IMR-90 (cell line): ENCODE data around the gene RBM34. TPM values are rescaled to one million over a fixed set of nuclear protein-coding genes. Genes with fewer than 3 reads are reported as not detected.
A peak's percentile ranks its signal among the peaks of the same experiment; 100 is the strongest.

Experiments used
- ATAC-seq: fragments of 200-7000 bp; cut with Tn5 transposase; 2 replicates; pipeline ENCODE4 v1.9.1; 2020; ENCODE audit warnings: low read depth, mild to moderate bottlenecking, moderate library complexity
- BruUV-seq: library from RNA; stranded (reverse); fragments of 400-500 nt; replicated peaks from 2 replicates; lab custom pipeline; 2021; lab: Mats Ljungman, UMichigan
- CTCF ChIA-PET: fragments of 300-600 bp; formaldehyde crosslinking; extraction: SDS; loops from one replicate; lab custom pipeline; 2021; ENCODE audit warnings: antibody characterized with exemption; lab: Yijun Ruan, JAX
- POLR2A ChIA-PET: fragments of 300-600 bp; sonication (Branson Sonifier 250); formaldehyde crosslinking; loops from one replicate; lab custom pipeline; 2022; ENCODE audit warnings: antibody characterized with exemption; ENCODE audit not compliant: unreplicated experiment; lab: Charles Lee
- DNase-seq: peaks from one replicate; pipeline ENCODE4 v3.0.0; 2013
- H2AFZ ChIP-seq: replicated peaks from 2 replicates; pipeline ENCODE3; 2013; ENCODE audit warnings: low read length, mild to moderate bottlenecking; ENCODE audit not compliant: poor library complexity
- H2AK5ac ChIP-seq: 2 replicates; pipeline ENCODE4 v1.6.1; 2013; ENCODE audit warnings: low read depth, low read length, inconsistent platforms
- H2AK9ac ChIP-seq: replicated peaks from 2 replicates; pipeline ENCODE3; 2013; ENCODE audit warnings: mild to moderate bottlenecking, low read depth, low read length, moderate library complexity; ENCODE audit not compliant: poor library complexity
- H2BK120ac ChIP-seq: 2 replicates; pipeline ENCODE4 v1.6.1; 2013; ENCODE audit warnings: low read depth, low read length, inconsistent platforms
- H2BK15ac ChIP-seq: 3 replicates; pipeline ENCODE4 v1.6.1; 2013; ENCODE audit warnings: low read depth, low read length, inconsistent platforms
- H2BK20ac ChIP-seq: 2 replicates; pipeline ENCODE4 v1.6.1; 2013; ENCODE audit warnings: low read depth, mild to moderate bottlenecking, inconsistent platforms, low read length, moderate library complexity
- H2BK5ac ChIP-seq: 2 replicates; pipeline ENCODE4 v1.6.1; 2013; ENCODE audit warnings: mild to moderate bottlenecking, low read depth, low read length, inconsistent platforms; ENCODE audit not compliant: poor library complexity, severe bottlenecking
- H3K14ac ChIP-seq: replicated peaks from 2 replicates; pipeline ENCODE4 v1.6.1; 2013; ENCODE audit warnings: low read depth, low read length, inconsistent platforms
- H3K18ac ChIP-seq: 2 replicates; pipeline ENCODE4 v1.6.1; 2013; ENCODE audit warnings: low read depth, low read length, control low read depth
- H3K23ac ChIP-seq: 2 replicates; pipeline ENCODE4 v1.6.1; 2013; ENCODE audit warnings: low read depth, low read length, inconsistent platforms
- H3K27ac ChIP-seq: 2 replicates; pipeline ENCODE4 v1.5.1; 2013; ENCODE audit warnings: mild to moderate bottlenecking, control low read depth, low read length; ENCODE audit not compliant: insufficient read depth
- H3K27me3 ChIP-seq: 2 replicates; pipeline ENCODE4 v1.6.1; 2013; ENCODE audit warnings: low read length; ENCODE audit not compliant: control insufficient read depth, insufficient read depth
- H3K36me3 ChIP-seq: 2 replicates; pipeline ENCODE4 v1.6.1; 2013; ENCODE audit warnings: low read length, mixed read lengths; ENCODE audit not compliant: control insufficient read depth, insufficient read depth
- H3K4ac ChIP-seq: 2 replicates; pipeline ENCODE4 v1.6.1; 2013; ENCODE audit warnings: low read depth, low read length, inconsistent platforms
- H3K4me1 ChIP-seq: 2 replicates; pipeline ENCODE4 v1.6.1; 2013; ENCODE audit warnings: low read length, mixed read lengths; ENCODE audit not compliant: control insufficient read depth, insufficient read depth
- H3K4me2 ChIP-seq: 2 replicates; pipeline ENCODE4 v1.6.1; 2013; ENCODE audit warnings: low read depth, mild to moderate bottlenecking, control low read depth, low read length, moderate library complexity
- H3K4me3 ChIP-seq: 2 replicates; pipeline ENCODE4 v1.5.1; 2013; ENCODE audit warnings: low read depth, mild to moderate bottlenecking, control low read depth, low read length, moderate library complexity; ENCODE audit not compliant: insufficient read depth
- H3K56ac ChIP-seq: 2 replicates; pipeline ENCODE4 v1.6.1; 2013; ENCODE audit warnings: low read length, inconsistent platforms; ENCODE audit not compliant: insufficient read depth; ENCODE audit errors: extremely low read depth
- H3K79me1 ChIP-seq, 2 experiments: 2 replicates each; pipeline ENCODE4 v1.6.1; 2013; ENCODE audit warnings: low read length in 2 of 2, inconsistent platforms in 1 of 2, low read depth in 1 of 2
- H3K9ac ChIP-seq: 2 replicates; pipeline ENCODE4 v1.6.1; 2013; ENCODE audit warnings: low read depth, low read length, control low read depth
- H3K9me1 ChIP-seq: 2 replicates; pipeline ENCODE4 v1.6.1; 2013; ENCODE audit warnings: low read length, inconsistent platforms; ENCODE audit not compliant: insufficient read depth
- H3K9me3 ChIP-seq: 2 replicates; pipeline ENCODE4 v1.6.1; 2013; ENCODE audit warnings: low read length; ENCODE audit not compliant: control insufficient read depth, insufficient read depth
- H4K20me1 ChIP-seq: 2 replicates; pipeline ENCODE4 v1.6.1; 2013; ENCODE audit warnings: low read length, inconsistent platforms; ENCODE audit not compliant: insufficient read depth
- H4K5ac ChIP-seq: 2 replicates; pipeline ENCODE4 v1.6.1; 2013; ENCODE audit warnings: mild to moderate bottlenecking, low read depth, low read length, control low read depth
- H4K8ac ChIP-seq, 2 experiments: 2 replicates each; pipeline ENCODE4 v1.6.1; 2013; ENCODE audit warnings: low read depth in 2 of 2, low read length in 2 of 2, control low read depth in 1 of 2, inconsistent platforms in 1 of 2
- H4K91ac ChIP-seq: 2 replicates; pipeline ENCODE4 v1.6.1; 2013; ENCODE audit warnings: low read depth, low read length, inconsistent platforms; ENCODE audit not compliant: insufficient read depth
- BHLHE40 ChIP-seq: fragments of 150-350 bp; IDR thresholded peaks from 2 replicates; pipeline ENCODE4 v1.6.1; 2016; ENCODE audit warnings: mild to moderate bottlenecking, low read depth, low read length
- CEBPB ChIP-seq: IDR thresholded peaks from 2 replicates; pipeline ENCODE4 v1.6.1; 2012; ENCODE audit warnings: low read depth, low read length, improper control_type of control experiment
- CHD1 ChIP-seq: IDR thresholded peaks from 2 replicates; pipeline ENCODE4 v1.6.1; 2012; ENCODE audit warnings: low read depth, low read length, improper control_type of control experiment
- CTCF ChIP-seq: conservative IDR thresholded peaks from 2 replicates; pipeline ENCODE4 v1.5.1; 2012; ENCODE audit warnings: mild to moderate bottlenecking, low read depth, low read length, improper control_type of control experiment
- FOS ChIP-seq: fragments of 150-350 bp; IDR thresholded peaks from 2 replicates; pipeline ENCODE4 v1.6.1; 2016; ENCODE audit warnings: low read depth, low read length
- MAFK ChIP-seq: IDR thresholded peaks from 2 replicates; pipeline ENCODE4 v1.6.1; 2012; ENCODE audit warnings: low read depth, low read length, improper control_type of control experiment
- MAZ ChIP-seq: IDR thresholded peaks from 2 replicates; pipeline ENCODE4 v1.6.1; 2012; ENCODE audit warnings: low read depth, mild to moderate bottlenecking, low read length, improper control_type of control experiment, moderate library complexity, borderline replicate concordance
- MXI1 ChIP-seq: IDR thresholded peaks from 2 replicates; pipeline ENCODE4 v1.6.1; 2012; ENCODE audit warnings: low read depth, mild to moderate bottlenecking, low read length, moderate library complexity, borderline replicate concordance
- POLR2A ChIP-seq: IDR thresholded peaks from 2 replicates; pipeline ENCODE4 v1.6.1; 2012; ENCODE audit warnings: mild to moderate bottlenecking, low read depth, low read length
- RAD21 ChIP-seq: IDR thresholded peaks from 2 replicates; pipeline ENCODE4 v1.6.1; 2012; ENCODE audit warnings: low read length, improper control_type of control experiment
- RCOR1 ChIP-seq: IDR thresholded peaks from 2 replicates; pipeline ENCODE4 v1.6.1; 2012; ENCODE audit warnings: mild to moderate bottlenecking, low read length, improper control_type of control experiment; ENCODE audit not compliant: insufficient replicate concordance
- RFX5 ChIP-seq: IDR thresholded peaks from 2 replicates; pipeline ENCODE4 v1.8.0; 2012; ENCODE audit warnings: low read depth, mild to moderate bottlenecking, low read length, moderate library complexity
- WGBS, 2 experiments: methylation state at CpG; one replicate each; pipeline versions ENCODE4 v1.1.5 to v1.1.7; 2013; ENCODE audit warnings: missing lambda C conversion rate in 2 of 2; ENCODE audit not compliant: insufficient read length in 1 of 2; ENCODE audit errors: extremely low coverage in 2 of 2; 5-methylcytosine and 5-hydroxymethylcytosine counted together
- dilution Hi-C: fragments of 300-500 bp; cut with HindIII; formaldehyde crosslinking; loops from one replicate; pipeline ENCODE4 v1.14.3; 2018; ENCODE audit warnings: low sequenced_read_pairs; ENCODE audit not compliant: unreplicated experiment
- in situ Hi-C: fragments of 300-500 bp; cut with MboI; formaldehyde crosslinking; loops from 3 replicates; pipeline ENCODE4 v1.14.3; 2019; ENCODE audit warnings: low sequenced_read_pairs, inconsistent platforms, mixed read lengths
- intact Hi-C: fragments of 100-400 bp; cut with micrococcal nuclease; formaldehyde crosslinking; loops from 2 replicates; pipeline ENCODE4 v1.10.0; 2022
- polyA plus RNA-seq, 3 experiments: library from polyadenylated mRNA; depleted of rRNA; stranded (reverse); fragments of >200 nt; gene quantifications; 2 replicates each; pipeline ENCODE4 v1.2.3, GENCODE V29; 2012; ENCODE audit warnings: low replicate concordance in 1 of 3
- total RNA-seq: library from RNA; depleted of rRNA; stranded (reverse); fragments of >200 nt; gene quantifications from 2 replicates; pipeline ENCODE4 v1.2.3, GENCODE V29; 2012
- TF ChIP-seq, protein P1 (sequence below): fragments of 150-350 bp; IDR thresholded peaks from 2 replicates; pipeline ENCODE4 v1.6.1; 2017; ENCODE audit warnings: mild to moderate bottlenecking, antibody characterized with exemption, low read length, low read depth
- TF ChIP-seq, protein P2 (sequence below): fragments of 150-350 bp; IDR thresholded peaks from 2 replicates; pipeline ENCODE4 v1.6.1; 2016; ENCODE audit warnings: low read depth, mild to moderate bottlenecking, low read length, moderate library complexity, borderline replicate concordance

Gene RBM34
- total and polyA plus RNA-seq, 2 of the 4 experiments (the other 2 are of a cell fraction) = 28.7 to 34.0 TPM

DNA sequence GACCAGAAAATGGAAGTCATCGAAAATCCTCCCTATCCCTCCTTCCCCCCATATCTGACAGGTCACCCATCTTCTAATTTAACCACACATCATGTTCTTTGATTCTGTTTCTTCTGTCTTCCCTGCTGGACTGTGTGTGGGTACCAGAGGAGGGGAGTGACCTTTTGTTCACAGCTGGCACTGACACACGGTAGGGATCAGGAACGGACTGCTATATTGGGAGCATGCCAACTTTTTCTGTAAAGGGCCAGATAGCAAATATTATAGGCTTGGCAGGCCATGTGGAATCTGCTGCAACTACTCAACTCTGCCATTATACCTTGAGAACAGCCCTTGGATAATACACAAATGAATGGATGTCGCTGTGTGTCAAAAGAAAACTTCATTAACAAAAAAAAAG, 24.9 kb downstream of the RBM34 start:
- no peak overlapping the region for H2BK120ac ChIP-seq
- H2BK5ac ChIP-seq = no peak overlapping the region
- H3K4me2 ChIP-seq = no peak overlapping the region
- DNase-seq (no peak), ATAC-seq (no peak)
- H4K8ac ChIP-seq = no peak overlapping the region
- H3K4me1 ChIP-seq = peaks cover 5% of the 10 kb centered on the region
- no peaks in the 10 kb centered on the region for H3K27me3 ChIP-seq
- POLR2A ChIA-PET = no interaction called here
- H4K20me1 ChIP-seq = no peaks in the 10 kb centered on the region
- no peak overlapping the region for H2AK5ac ChIP-seq
- dilution Hi-C loops (no loop called here), in situ Hi-C loops (no loop called here), intact Hi-C loops (no loop called here)
- no peak overlapping the region for H4K91ac ChIP-seq
- H3K79me1 ChIP-seq = peaks cover 17 to 20% of the 10 kb centered on the region in 2 experiments
- no peak overlapping the region for H3K23ac ChIP-seq
- no peak overlapping the region for H3K4ac ChIP-seq
- H2AK9ac ChIP-seq = no peak overlapping the region
- H3K9me3 ChIP-seq = no peaks in the 10 kb centered on the region
- no TSS peak for BruUV-seq
- H3K9me1 ChIP-seq = peaks cover 3% of the 10 kb centered on the region; the same call in 1 of the 2 replicates
- no peak overlapping the region for H3K18ac ChIP-seq
- no peak overlapping the region for H4K5ac ChIP-seq
- H3K56ac ChIP-seq = no peak overlapping the region
- H2BK15ac ChIP-seq = no peak overlapping the region
- no peak overlapping the region for H3K4me3 ChIP-seq
- peak overlapping the region; percentile 43 for H2AFZ ChIP-seq
- 83% methylated on average over 1 of the region's 4 CpGs; no CpG with 5 or more reads in 1 of the 2 experiments for WGBS, 2 experiments
- no peak overlapping the region for H3K27ac ChIP-seq
- H3K9ac ChIP-seq = no peak overlapping the region
- no peak overlapping the region for H3K14ac ChIP-seq
- peaks cover 43% of the 10 kb centered on the region for H3K36me3 ChIP-seq
- CTCF ChIA-PET = no interaction called here
- TF ChIP-seq FOS = no peak
- no peak for TF ChIP-seq POLR2A
- TF ChIP-seq, protein P1, sequence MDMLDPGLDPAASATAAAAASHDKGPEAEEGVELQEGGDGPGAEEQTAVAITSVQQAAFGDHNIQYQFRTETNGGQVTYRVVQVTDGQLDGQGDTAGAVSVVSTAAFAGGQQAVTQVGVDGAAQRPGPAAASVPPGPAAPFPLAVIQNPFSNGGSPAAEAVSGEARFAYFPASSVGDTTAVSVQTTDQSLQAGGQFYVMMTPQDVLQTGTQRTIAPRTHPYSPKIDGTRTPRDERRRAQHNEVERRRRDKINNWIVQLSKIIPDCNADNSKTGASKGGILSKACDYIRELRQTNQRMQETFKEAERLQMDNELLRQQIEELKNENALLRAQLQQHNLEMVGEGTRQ = no peak
- TF ChIP-seq RCOR1 = no peak
- TF ChIP-seq, protein P2, sequence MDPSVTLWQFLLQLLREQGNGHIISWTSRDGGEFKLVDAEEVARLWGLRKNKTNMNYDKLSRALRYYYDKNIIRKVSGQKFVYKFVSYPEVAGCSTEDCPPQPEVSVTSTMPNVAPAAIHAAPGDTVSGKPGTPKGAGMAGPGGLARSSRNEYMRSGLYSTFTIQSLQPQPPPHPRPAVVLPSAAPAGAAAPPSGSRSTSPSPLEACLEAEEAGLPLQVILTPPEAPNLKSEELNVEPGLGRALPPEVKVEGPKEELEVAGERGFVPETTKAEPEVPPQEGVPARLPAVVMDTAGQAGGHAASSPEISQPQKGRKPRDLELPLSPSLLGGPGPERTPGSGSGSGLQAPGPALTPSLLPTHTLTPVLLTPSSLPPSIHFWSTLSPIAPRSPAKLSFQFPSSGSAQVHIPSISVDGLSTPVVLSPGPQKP = no peak
- TF ChIP-seq BHLHE40 = no peak
- TF ChIP-seq CHD1 = no peak
- no peak for TF ChIP-seq CEBPB
- TF ChIP-seq MAFK = no peak
- TF ChIP-seq CTCF = no peak
- TF ChIP-seq MAZ = no peak
- TF ChIP-seq RFX5 = no peak
- no peak for TF ChIP-seq RAD21
- TF ChIP-seq MXI1 = no peak
- H2BK20ac ChIP-seq = no peak overlapping the region
